Activated CD4-positive, alpha-beta T cell treated with anti-CD3 and anti-CD28 coated beads, Interleukin-2, amount 10 ng/mL, durations not matched to agents 7 days and 5 days (primary cell): ENCODE results near the gene PUS7L. TPM values are rescaled to one million over a fixed set of nuclear protein-coding genes. Genes with fewer than 3 reads are reported as not detected.

Experiments
- CTCF ChIA-PET: fragments of 350-600 bp; sonication (Branson Sonifier 250); formaldehyde crosslinking; loops from one replicate; lab custom pipeline; 2021; ENCODE audit warnings: antibody characterized with exemption; lab: Charles Lee
- POLR2A ChIA-PET: fragments of 350-600 bp; sonication (Branson Sonifier 250); formaldehyde crosslinking; loops from one replicate; lab custom pipeline; 2021; ENCODE audit warnings: antibody characterized with exemption; lab: Charles Lee
- DNase-seq: peaks from one replicate; pipeline ENCODE4 v3.0.0-alpha.2; 2020
- H3K27ac Mint-ChIP-seq: one replicate; pipeline ENCODE4 v1.8.0; 2021; ENCODE audit warnings: mild to moderate bottlenecking, moderate library complexity, mixed read lengths
- H3K27me3 Mint-ChIP-seq: one replicate; pipeline ENCODE4 v1.8.0; 2021; ENCODE audit warnings: mixed read lengths
- H3K36me3 Mint-ChIP-seq: one replicate; pipeline ENCODE4 v1.8.0; 2021; ENCODE audit warnings: low read depth, mixed read lengths
- H3K4me1 Mint-ChIP-seq: one replicate; pipeline ENCODE4 v1.8.0; 2021; ENCODE audit warnings: mixed read lengths
- H3K4me3 Mint-ChIP-seq: one replicate; pipeline ENCODE4 v1.8.0; 2021; ENCODE audit warnings: mild to moderate bottlenecking, moderate library complexity, mixed read lengths
- H3K9me3 Mint-ChIP-seq: one replicate; pipeline ENCODE4 v1.8.0; 2021; ENCODE audit warnings: mixed read lengths
- total RNA-seq, 2 experiments: library from RNA; stranded (reverse); gene quantifications; one replicate each; pipeline ENCODE4 v1.2.3, GENCODE V29; 2021

The PUS7L gene, protein sequence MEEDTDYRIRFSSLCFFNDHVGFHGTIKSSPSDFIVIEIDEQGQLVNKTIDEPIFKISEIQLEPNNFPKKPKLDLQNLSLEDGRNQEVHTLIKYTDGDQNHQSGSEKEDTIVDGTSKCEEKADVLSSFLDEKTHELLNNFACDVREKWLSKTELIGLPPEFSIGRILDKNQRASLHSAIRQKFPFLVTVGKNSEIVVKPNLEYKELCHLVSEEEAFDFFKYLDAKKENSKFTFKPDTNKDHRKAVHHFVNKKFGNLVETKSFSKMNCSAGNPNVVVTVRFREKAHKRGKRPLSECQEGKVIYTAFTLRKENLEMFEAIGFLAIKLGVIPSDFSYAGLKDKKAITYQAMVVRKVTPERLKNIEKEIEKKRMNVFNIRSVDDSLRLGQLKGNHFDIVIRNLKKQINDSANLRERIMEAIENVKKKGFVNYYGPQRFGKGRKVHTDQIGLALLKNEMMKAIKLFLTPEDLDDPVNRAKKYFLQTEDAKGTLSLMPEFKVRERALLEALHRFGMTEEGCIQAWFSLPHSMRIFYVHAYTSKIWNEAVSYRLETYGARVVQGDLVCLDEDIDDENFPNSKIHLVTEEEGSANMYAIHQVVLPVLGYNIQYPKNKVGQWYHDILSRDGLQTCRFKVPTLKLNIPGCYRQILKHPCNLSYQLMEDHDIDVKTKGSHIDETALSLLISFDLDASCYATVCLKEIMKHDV
- 10 to 100 TPM; 17.4 to 22.4 TPM for total RNA-seq

DNA sequence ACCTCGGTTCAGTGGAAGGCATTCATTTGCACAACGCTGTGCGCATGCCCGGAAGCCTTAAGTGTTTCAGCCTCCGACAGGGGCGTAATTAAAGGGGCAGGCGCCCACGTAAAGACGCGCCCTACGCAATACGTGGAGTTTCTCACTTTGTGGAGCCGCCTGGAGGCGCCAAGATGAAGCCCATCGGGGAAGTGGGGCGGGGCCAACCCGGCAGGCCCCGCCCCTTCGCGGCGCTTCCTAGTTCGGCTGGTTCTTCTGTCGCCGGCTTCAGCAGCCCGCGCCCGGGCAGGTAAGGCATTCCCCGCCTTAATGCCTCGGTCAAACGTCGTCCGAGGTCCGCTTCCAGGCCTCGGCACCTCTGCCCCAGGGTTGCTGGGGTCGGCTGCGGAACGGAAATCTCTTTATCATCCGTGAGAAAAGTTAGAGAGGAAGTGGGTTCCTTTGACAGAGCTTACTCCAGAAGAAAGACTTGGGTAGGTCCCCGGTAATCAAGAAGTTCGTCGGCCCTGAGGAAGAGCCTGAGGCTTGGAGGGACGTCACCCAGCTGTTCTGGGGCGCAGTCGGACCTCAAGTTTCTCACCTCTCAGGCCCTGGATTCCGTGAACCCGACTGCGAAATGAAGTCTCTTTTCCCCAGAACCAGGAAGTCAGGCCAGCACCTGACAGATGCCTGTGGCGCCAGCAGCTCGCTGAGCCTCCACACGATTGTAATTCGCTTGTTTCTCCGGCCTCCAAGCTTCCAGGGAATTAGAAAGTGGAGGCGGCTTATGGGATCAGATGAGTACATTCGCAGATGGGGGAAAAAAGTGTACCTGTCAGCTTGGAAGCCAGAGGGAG lies at the start of gene PUS7L, which contains the start of gene IRAK4:
Gene PUS7L, minus strand, starts transcription at position 63 of the 836 bp plus-strand sequence. CDS start 3,545 bp downstream, outside the sequence.
Gene IRAK4, plus strand, starts transcription at position 224 of the 836 bp plus-strand sequence. CDS start 9,161 bp downstream, outside the sequence.
- peaks cover 56% of the 10 kb centered on the region for H3K36me3 Mint-ChIP-seq

DNA sequence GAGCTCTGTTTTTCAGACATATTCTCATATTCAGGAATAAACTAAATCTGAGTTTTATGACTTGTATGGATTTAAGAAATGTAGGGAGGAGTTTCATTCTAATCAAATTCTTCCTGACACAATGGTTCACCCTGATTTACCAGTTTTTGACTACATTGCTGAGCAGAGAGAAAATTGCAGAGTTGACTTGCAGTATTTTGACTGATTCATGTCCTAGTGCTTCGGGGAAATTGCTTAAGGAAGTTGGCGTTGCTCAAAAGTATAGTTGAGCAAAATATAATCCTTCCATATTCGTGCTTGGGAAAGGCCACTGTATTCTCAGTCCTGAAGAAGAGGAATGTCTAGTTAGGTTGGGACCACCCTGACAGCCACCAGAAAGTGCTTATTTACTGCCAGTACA lies 48.8 kb upstream of the PUS7L start:
- peaks cover 4% of the 10 kb centered on the region for H3K27me3 Mint-ChIP-seq
- H3K9me3 Mint-ChIP-seq: no peaks in the 10 kb centered on the region
- no peak for DNase-seq
- peak overlapping the region; percentile 100 for H3K27ac Mint-ChIP-seq
- peaks cover 10% of the 10 kb centered on the region for H3K36me3 Mint-ChIP-seq
- CTCF ChIA-PET: interaction anchor here (1.2 to 1.4 kb wide), 2 partner anchors 10 to 12 kb away, joined by 3 to 4 read pairs; no protein-coding TSS in a partner anchor
- POLR2A ChIA-PET: interaction anchor here (1.2 to 1.8 kb wide), 2 partner anchors 25 to 48 kb away, joined by 4 read pairs; partner anchors contain the start of genes IRAK4 and PUS7L
- H3K4me1 Mint-ChIP-seq: peaks cover 36% of the 10 kb centered on the region
- H3K4me3 Mint-ChIP-seq: peak overlapping the region; percentile 99

More for the DNA sequence above, at the start of gene PUS7L, which contains the start of gene IRAK4:
- ChIA-PET POLR2A (interaction anchor here (1.6 kb wide), 1 partner anchor 47 kb away, joined by 4 read pairs; the partner anchor contains the start of gene TWF1), CTCF (interaction anchor here (1.0 to 1.6 kb wide), 4 partner anchors 10 to 27 kb away, joined by 3 to 5 read pairs (median 4); no protein-coding TSS in a partner anchor)
- peak within 1 kb of the TSS; percentile 100 for H3K27ac Mint-ChIP-seq
- DNase-seq: peak; percentile 95
- peaks cover 72% of the 10 kb centered on the region for H3K4me1 Mint-ChIP-seq
- peak within 1 kb of the TSS; percentile 99 for H3K4me3 Mint-ChIP-seq
- H3K27me3 Mint-ChIP-seq: no peaks in the 10 kb centered on the region
- peaks cover 8% of the 10 kb centered on the region for H3K9me3 Mint-ChIP-seq

DNA sequence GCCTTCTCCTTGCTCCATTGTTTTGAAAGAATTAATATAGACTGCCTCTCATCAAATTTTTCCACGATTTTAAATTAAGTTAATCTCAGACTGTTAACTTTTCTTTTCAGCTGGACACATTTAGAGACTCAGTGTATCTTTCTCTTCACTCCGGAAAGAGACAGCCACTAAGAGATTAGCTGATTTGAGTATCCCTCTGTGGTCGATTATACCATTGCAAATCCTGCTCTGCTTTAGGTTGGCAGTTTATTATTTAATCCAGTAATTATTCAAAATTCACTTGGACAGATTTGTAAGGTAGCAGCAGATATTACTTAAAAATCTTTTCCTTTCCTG lies 48.1 kb upstream of the PUS7L start:
- Mint-ChIP-seq H3K9me3 (no peaks in the 10 kb centered on the region), H3K4me3 (peak overlapping the region; percentile 99), H3K27me3 (peaks cover 4% of the 10 kb centered on the region), H3K27ac (peak overlapping the region; percentile 100), H3K36me3 (peaks cover 14% of the 10 kb centered on the region), H3K4me1 (peaks cover 38% of the 10 kb centered on the region)
- CTCF ChIA-PET: interaction anchor here (0.6 to 1.4 kb wide), 8 partner anchors 10 to 40 kb away, joined by 3 to 4 read pairs (median 3); no protein-coding TSS in a partner anchor
- DNase-seq: no peak
- POLR2A ChIA-PET: interaction anchor here (1.0 to 1.8 kb wide), 3 partner anchors 26 to 76 kb away, joined by 3 to 4 read pairs (median 4); partner anchors contain the start of genes IRAK4 and PUS7L

DNA sequence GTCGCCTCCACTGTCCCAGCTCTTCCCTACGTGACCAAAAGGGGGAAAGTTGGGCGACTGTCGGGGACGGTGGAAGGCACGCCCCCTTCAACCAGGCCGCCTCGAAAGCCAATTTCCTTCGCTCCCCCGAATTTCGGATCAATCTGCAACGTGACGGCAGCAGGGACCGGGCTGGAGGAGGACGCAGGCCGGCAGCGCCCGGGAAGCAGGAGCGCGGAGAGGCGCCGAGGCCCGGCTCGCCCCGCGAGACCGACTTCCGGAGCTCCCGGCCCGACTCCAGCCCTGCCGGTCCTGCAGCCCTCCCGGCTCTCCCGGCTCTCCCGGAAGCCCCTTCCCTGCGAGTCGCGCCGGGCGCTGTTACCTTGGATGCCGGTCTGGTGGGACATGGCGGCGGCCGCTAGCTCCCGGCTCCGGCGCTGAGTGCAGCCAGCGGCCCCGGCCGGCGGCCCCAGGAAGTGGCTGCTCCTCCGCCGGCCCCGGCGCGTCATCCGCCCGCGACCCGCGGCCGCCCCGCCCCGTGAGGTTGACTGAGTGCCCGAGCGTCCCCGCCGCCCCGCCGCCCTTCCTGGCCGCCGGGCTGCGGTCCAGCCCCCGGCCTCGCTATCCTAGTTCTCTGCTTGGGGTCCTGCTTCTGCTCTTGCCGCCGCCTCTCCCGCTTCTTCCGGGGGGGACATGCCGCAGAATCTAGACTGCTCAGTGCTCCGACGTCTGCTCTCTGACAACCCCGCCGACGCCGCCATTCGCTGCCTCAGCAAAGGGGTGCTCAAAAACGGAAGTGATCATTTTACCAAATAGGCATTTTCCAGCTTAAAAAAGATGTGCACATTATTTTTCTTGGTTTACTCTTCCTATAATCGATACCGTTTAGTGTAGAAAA lies 47.5 kb upstream of the PUS7L start, which contains the start of gene TWF1:
Gene TWF1, minus strand, starts transcription at position 458 of the 877 bp plus-strand sequence. Its CDS starts 72 bp downstream, at position 386.
- ChIA-PET POLR2A (interaction anchor here (0.6 to 1.8 kb wide), 5 partner anchors 10 to 1755 kb away, joined by 3 to 5 read pairs (median 4); partner anchors contain the start of genes IRAK4 and PUS7L), CTCF (interaction anchor here (0.6 to 2.0 kb wide), 14 partner anchors 9 to 77 kb away, joined by 3 to 16 read pairs (median 3); no protein-coding TSS in a partner anchor)
- Mint-ChIP-seq H3K4me3 (peak within 1 kb of the TSS; percentile 99), H3K36me3 (peaks cover 15% of the 10 kb centered on the region), H3K4me1 (peaks cover 37% of the 10 kb centered on the region), H3K27ac (peak within 1 kb of the TSS; percentile 100), H3K9me3 (no peaks in the 10 kb centered on the region), H3K27me3 (peaks cover under 1% of the 10 kb centered on the region)
- DNase-seq: peak; percentile 84

DNA sequence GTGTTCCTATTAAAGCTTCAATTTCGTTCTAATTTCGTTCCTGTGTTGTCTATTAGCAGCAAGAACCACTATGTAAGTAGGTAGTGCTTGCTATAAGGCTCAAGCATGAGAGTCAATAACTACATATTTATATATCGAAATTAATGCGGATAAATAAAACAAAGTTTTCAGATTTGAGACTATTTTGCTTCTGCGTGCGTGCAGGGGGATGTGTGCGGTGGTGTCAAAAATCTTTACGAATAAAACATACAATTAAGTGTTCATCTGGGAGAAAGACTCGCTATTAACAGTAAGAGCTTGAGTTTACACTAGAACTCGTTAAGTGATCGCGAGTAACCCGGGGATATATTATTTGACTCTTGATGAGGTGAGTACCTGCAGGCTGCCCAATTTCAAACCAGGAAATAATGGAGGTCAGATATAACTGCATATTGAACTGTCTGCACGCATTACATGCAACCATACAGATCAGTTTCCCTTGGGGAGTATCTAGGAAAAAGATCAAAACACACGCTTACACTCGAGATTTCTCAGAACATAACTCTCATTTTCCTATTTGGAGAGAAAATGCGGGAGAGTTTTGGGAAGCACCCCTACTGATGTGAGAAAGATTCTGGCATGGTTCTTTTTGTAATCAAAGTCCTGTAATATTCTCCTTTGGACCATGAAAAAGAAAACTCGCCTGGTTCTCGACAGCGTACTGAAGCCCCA lies 46.7 kb upstream of the PUS7L start:
- Mint-ChIP-seq H3K4me1 (peaks cover 36% of the 10 kb centered on the region), H3K27me3 (no peaks in the 10 kb centered on the region), H3K36me3 (peaks cover 22% of the 10 kb centered on the region), H3K9me3 (no peaks in the 10 kb centered on the region), H3K4me3 (peak overlapping the region; percentile 99), H3K27ac (peak overlapping the region; percentile 100)
- POLR2A ChIA-PET: interaction anchor here (0.6 to 1.8 kb wide), 5 partner anchors 9 to 1756 kb away, joined by 3 to 5 read pairs (median 4); partner anchors contain the start of genes IRAK4 and PUS7L
- CTCF ChIA-PET: interaction anchor here (0.8 to 2.0 kb wide), 10 partner anchors 9 to 77 kb away, joined by 3 to 16 read pairs (median 3); no protein-coding TSS in a partner anchor
- DNase-seq: no peak

DNA sequence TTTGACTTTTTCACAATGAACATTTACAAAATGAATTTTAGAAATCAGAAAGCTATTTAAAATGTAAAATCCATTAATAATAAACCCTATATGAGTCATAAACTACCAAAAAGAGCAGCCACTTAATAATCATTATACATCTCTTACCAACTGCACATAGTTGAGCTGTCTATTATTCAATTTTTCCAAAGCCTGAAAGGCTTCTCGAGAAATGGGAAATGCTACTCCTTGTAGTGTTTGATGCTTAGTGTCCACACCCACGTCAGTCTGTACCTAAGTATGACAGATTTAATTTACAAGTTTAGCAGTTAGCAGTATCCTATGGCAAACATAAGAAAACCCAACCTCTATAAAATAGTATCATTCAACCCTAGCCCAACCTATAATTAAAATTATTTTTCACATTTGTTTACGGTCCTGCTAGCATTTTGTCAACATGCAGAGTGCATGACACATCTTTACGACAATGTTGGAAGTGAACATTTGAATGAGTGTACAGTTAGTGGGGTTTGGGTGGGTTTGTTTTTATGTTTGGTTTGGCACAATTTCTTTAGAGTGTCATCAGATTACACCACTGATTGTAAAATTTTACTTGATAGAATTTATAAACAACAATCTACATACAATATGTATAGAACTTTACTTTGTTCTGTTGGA lies 39.1 kb upstream of the PUS7L start:
- Mint-ChIP-seq H3K36me3 (peaks cover 39% of the 10 kb centered on the region), H3K27ac (no peak overlapping the region), H3K9me3 (no peaks in the 10 kb centered on the region), H3K27me3 (no peaks in the 10 kb centered on the region), H3K4me1 (peaks cover 9% of the 10 kb centered on the region), H3K4me3 (no peak overlapping the region)
- DNase-seq: no peak
- CTCF ChIA-PET: interaction anchor here (1.9 kb wide), 1 partner anchor 21 kb away, joined by 4 read pairs; no protein-coding TSS in a partner anchor
- POLR2A ChIA-PET: no interaction called here

DNA sequence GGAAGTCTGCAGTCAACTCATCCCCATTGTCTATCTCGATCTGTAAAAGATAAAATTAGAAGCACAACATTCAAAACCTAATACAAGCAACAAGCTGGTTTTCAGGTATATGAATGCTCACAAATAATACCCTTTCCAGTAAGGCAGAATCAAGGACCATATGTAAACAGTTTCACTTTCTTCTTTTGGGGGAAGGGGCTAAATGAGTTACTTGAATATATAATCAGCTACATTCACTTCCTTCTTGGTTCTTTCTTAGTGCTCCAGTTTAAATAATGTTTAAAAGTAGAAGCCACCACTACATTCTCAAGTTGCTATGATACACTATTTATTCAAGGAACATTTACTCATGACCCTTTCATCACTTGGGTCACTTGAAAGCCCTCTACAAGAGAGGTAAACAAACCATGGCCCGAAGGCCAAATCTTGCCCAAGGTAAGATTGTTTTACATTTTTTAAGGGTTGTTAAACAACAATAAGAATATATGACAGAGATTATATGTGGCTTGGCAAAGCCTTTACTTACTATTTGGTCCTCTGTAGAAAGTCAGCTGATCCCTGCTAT lies 37.2 kb upstream of the PUS7L start:
- H3K36me3 Mint-ChIP-seq: peaks cover 32% of the 10 kb centered on the region
- no peak for DNase-seq
- no peak overlapping the region for H3K4me3 Mint-ChIP-seq
- H3K4me1 Mint-ChIP-seq: peaks cover 4% of the 10 kb centered on the region
- no peaks in the 10 kb centered on the region for H3K9me3 Mint-ChIP-seq
- CTCF ChIA-PET: no interaction called here
- POLR2A ChIA-PET: interaction anchor here (0.7 to 1.1 kb wide), 2 partner anchors 10 to 1044 kb away, joined by 3 to 5 read pairs; partner anchors contain the start of gene TWF1
- no peak overlapping the region for H3K27ac Mint-ChIP-seq
- H3K27me3 Mint-ChIP-seq: no peaks in the 10 kb centered on the region

DNA sequence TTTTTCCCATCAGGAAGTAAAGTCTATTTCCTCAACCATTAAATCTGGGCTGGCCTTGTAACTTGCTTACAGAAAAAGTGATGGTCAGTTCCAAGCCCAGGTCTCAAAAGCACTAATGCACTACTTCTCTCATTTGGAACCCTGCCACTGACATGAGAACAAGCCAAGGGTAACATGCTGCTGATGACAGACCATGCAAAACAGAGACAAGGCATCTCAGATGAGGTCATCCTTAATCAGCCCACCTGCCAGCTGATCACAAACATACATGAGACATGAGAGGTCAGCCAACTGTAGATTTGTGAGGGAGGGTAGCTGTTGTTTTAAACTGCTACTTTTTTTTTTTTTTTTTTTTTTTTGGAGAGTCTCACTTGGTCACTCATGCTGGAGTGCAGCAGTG lies 31.4 kb upstream of the PUS7L start:
- H3K4me1 Mint-ChIP-seq: no peaks in the 10 kb centered on the region
- ChIA-PET POLR2A (no interaction called here), CTCF (interaction anchor here (0.6 kb wide), 1 partner anchor 741 kb away, joined by 4 read pairs; no protein-coding TSS in a partner anchor)
- H3K36me3 Mint-ChIP-seq: peaks cover 29% of the 10 kb centered on the region
- no peaks in the 10 kb centered on the region for H3K9me3 Mint-ChIP-seq
- H3K4me3 Mint-ChIP-seq: no peak overlapping the region
- H3K27me3 Mint-ChIP-seq: no peaks in the 10 kb centered on the region
- DNase-seq: no peak
- no peak overlapping the region for H3K27ac Mint-ChIP-seq

DNA sequence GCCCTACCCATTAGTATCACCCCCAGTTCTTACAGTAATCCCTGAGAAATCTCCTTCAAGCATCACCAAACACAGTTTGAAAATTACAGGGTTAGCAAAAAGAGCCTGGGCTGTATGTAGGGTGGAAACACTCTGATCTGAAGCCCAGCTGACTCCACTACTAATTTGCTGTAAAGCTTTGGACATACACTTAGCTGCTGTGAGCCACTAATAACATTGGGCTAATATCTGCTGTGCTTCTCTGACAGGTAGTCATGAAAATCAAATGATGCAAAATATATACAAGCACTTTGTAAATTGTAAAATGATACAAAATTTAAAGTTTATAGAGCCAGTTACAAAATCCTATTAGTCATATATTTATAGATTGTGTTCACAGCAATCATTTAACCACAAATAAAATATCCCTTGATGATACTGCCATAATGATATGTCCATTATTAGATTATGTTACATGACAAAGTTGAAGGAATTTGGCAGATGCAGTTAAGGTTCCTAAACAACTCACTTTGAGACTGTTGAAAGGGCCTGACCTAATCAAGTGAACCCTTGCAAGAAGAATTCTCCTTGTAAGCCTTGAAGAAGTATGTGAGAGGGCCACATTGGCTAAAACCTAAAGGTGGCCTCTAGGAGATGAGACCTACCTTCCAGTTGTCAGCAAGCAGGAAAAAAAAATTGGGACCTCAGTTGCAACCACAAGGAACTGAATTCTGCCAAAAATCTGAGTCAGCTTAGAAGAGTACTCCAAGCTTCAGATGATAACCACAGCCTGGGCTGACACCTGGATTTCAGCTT lies 28.5 kb upstream of the PUS7L start:
- CTCF ChIA-PET: interaction anchor here (1.2 to 1.3 kb wide), 2 partner anchors 15 to 18 kb away, joined by 3 read pairs; no protein-coding TSS in a partner anchor
- Mint-ChIP-seq H3K27ac (no peak overlapping the region), H3K27me3 (no peaks in the 10 kb centered on the region), H3K4me1 (no peaks in the 10 kb centered on the region), H3K4me3 (no peak overlapping the region), H3K9me3 (no peaks in the 10 kb centered on the region), H3K36me3 (peaks cover 40% of the 10 kb centered on the region)
- no peak for DNase-seq
- POLR2A ChIA-PET: no interaction called here
